EL (cell line): ENCODE measurements around the gene MYO7B.
"Not testable (repeated sequence)": the region's sequence is repeated elsewhere in the genome, so short reads cannot be mapped to it uniquely, and the experiment has no call there.

Experiments used
- DNase-seq: peaks from one replicate; pipeline ENCODE4 v3.0.0-alpha.2; 2016

Gene MYO7B

DNA sequence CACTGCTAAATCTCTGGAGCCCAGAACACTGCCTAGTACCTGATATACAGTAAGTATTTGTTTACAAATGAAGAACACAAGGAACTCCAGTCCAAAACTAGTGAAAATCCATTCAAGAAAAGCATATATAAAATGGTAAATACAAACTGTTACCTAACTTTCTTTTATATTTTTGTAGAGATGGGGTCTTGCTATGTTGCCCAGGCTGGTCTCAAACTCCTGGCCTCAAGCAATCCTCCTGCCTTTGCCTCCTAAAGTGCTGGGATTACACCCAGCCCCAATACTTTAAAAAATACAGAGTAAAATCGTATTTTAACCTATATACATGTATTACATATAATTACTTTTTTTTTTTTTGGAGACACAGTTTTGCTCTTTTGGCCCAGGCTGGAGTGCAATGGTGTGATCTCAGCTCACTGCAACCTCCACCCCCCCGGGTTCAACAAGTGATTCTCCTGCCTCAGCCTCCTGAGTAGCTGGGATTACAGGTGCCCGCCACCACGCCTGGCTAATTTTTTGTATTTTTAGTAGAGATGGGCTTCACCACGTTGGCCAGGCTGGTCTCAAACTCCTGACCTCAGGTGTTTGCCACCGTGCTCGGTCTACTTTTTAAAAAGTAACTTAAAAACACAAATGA is 11.2 kb upstream of the MYO7B start:
- not testable (repeated sequence) for DNase-seq

DNA sequence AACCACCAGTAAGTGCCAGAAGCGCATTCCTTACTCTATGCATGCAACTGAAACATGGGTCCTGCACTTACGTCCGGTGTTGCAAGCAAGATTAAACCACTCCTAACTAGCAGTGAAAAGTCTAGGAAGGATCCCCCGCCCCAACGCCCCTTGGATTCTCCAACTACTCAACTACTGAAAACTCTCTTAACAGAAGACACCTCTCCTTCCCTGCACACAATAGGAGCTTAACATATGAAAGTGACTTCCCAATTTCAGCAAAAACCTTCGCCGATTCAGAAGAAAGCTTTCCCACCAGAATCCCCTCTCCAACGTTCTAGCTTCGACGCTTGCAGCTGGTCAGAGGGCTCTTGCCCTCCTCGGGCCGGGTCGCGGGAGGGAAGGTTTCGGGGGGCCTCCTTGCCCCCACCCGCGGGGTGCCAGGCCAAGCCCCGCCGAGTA is 9.8 kb upstream of the MYO7B start:
- peak; percentile 50 for DNase-seq

- DNase-seq: peak; percentile 96
Measured at GRCh38 chr2:127526132-127527000, 9.1 kb upstream of the MYO7B start, which contains the start of gene IWS1. IWS1 (minus strand) TSS chr2:127526489; CDS start chr2:127526208, 281 bp downstream.

DNA sequence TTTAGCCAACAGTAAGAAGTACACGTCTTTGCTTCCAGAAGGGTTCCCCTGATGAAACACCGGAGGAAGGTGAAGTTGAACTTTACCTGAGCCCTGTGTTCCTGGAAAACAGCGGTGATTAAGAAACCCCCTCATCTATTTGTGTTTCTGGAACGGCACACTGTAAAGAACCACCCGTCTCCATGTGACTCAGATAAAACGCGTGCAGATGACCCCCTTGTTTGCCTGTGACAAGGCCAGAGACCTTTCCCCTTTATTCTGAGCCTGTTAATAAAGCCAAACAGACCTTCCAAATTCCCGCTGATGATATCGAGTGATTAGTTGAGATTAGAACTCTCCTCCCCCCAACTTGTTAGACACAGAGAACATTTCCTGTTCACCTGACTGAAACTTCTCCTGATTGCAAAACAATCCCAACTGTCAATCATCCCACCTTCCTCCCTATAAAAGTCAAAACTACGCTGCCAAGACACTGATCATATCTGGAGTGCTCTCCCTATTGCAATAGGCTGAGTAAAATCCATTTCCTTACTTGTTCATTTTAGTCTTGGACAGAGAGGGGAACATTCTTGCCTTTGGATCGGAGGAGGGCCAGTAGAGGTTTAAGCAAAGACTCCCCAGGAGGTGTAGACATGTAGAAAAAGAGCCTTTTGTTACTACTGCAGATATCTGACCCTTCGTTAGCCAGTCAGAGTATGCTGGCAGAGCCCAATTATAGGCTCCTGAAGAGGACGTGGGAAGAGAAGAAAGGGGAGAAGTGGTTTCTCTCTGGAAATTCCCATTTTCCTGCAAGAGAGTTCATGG is 8.3 kb upstream of the MYO7B start:
- DNase-seq: no peak

- no peak for DNase-seq
Measured at GRCh38 chr2:127528487-127528886, 7.0 kb upstream of the MYO7B start.

DNA sequence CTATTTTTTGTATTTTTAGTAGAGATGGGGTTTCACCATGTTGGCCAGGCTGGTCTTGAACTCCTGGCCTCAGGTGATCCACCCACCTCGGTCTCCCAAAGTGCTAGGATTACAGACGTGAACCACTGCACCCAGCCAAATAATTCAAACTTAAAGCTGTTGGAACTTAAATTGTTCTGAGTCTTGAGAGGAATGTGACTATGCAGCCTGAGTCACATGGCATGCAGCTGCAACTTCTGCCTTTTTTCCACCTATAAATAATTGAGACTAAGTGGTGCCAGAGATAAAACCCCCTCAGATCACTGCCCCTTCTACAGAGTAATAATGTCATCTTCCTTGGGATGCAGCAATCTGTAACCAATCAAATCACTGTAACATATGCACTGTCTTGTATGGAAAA is 6.1 kb upstream of the MYO7B start:
- DNase-seq: peak; percentile 27

DNA sequence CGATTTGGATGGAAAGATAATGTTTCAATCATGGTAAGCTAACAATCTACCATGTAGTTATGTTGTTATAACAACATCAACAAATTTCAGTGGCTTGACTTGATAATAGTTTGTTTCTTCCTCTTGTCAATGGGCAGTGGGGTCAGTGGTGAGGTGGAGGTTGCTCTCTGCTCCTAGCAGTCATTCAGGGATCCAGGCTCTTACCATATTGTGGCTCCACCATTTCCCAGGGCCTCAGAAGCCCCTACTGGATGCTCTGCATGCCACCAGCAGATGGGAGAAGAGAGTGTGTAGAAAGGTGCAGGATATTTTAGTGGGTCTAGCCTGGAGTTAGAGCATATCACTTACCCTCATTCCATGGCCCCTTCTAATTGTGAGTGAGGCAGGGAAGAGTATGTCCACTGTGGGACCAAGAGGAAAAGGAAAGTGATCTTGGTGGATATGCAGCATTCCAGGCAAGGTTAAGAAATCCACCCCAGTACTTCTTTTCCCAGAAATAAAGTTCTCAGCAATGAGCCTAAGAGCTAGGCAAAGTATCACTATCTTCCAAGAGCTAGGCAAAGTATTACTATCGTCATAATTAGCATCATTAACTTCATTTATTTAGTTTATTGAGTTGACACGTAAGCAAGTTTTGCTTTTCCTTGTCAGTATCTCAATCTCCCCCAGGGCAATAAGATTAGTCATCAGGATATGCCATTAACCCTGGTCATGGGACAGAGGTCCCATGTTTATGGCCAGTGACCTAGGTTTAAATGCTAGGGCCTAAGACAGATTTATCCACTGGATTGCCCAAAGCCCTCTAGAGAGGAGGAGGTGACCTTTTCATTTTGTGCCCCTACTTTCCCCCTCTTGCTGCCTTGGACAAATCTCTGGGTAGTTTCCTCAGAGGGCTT is 5.0 kb upstream of the MYO7B start:
- DNase-seq: peak; percentile 69

- peak; percentile 75 for DNase-seq
Measured at GRCh38 chr2:127531221-127531648, 4.2 kb upstream of the MYO7B start.

GRCh38 chr2:127532296-127532695 is 3.2 kb upstream of the MYO7B start:
- DNase-seq: no peak

DNA sequence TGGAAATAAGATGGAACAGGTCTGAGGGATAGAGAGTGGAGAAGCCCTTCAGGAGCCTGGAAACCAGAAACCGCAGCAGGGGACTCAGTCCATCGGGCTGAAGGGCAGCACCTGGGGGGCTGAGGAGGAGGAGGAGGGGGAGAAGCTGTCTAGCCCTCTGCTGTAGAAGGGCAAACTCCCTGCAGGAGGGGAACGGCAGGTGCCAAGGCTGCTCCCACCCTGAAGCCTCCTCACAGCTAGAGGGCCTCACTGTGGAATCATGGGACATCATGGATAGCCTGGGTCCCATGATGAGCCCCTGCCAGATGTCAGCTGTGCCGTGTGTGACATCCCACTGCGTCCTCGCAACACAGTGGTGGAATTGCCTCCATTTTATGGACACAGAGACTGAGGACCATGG is 435 bp downstream of the MYO7B start:
- DNase-seq: no peak

DNA sequence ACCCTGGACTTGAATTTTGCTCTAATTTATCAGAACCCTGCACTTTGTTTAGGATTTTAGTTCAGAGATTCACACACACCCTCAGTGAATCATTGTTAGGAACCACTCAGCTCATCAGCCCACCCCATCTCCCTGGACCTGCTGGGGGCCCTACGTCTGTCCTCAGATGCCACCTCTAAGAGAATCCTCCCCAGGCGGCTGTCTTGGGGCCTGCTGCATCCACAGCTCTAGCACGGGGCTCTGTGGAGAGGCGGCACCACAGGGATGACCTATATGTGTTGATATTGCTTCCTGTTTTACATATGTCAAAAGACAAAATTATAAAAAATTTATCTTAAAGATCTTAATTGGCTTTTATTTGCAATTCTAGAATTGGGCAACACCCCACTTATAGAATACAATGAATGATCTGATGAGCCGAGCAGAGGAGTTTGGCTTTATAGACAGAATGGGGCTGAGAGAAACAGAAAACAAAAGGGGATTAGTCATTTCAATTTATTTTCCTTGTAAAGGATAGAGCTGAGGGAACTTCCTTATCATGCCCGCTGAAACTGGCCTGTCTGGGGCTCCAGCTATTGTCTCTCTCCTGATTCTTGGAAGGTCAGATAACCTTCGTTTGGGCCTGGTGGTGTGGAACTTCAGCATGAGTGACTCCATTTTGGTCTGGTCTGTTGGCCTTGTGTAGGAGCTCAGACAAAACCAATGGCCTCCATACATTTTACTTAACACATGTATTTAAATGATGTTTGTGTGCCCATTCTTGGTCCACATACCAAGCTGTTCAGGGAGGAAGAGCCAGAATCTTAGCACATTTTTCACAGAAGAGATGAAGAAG is 1.4 kb downstream of the MYO7B start:
- DNase-seq: no peak

DNA sequence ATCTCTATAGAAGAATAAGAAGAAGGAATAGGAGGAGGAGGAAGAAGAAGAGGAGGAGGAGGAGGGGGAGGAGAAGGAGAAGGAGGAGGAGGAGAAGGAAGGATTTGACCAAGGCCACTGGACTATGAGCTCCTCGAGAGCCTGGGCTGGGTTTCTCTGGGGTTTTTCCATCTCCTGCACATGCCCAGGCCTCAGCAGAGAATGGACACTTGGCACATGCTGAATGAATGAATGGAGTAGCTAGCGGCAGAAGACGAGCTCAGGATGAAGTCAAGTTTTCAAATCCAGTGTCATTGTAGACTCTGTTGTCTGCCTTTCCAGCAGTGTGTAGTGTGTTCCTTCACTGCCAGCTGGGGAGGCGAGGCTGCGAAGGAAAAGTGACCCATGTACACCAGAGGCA is 2.2 kb downstream of the MYO7B start:
- no peak for DNase-seq

DNA sequence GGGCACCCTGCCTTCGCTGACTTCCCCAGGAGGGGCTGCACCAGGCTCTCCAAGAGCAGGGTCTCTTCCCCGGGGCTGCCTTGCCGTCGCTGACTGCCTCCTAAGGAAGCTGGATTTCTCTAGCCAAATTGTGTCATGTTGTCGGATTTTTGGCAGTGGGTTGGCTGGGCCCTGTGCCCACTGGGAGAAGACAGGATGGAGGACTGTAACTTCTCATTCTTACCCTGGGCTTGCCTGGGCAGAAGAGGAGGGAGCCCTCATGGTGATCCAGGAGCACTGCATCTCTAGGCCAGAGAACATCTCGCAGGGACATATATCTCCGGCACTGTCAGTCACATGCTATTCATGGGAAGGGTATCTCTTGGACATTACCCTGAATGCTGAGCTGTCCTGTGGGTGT is 6.3 kb downstream of the MYO7B start:
- DNase-seq: no peak

DNA sequence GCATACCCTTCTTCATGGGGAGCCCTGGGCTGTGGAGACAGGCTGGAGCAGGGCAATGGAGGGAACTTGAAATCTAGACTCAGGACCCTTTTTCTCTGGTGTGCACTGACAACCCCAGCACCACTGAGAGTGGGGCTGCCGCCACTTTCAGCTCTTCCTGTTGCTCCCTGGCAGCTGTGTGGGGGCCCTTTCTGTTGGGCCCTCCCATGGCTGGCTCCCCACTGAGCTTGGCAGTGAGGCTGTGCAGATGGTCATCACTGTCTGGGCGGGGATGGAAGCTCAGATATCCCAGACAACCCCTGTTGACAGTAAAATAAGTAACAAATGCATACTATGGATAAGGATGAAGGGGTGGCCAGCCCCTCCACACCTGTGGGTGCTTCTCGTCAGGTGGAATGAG is 6.7 kb downstream of the MYO7B start:
- no peak for DNase-seq

DNA sequence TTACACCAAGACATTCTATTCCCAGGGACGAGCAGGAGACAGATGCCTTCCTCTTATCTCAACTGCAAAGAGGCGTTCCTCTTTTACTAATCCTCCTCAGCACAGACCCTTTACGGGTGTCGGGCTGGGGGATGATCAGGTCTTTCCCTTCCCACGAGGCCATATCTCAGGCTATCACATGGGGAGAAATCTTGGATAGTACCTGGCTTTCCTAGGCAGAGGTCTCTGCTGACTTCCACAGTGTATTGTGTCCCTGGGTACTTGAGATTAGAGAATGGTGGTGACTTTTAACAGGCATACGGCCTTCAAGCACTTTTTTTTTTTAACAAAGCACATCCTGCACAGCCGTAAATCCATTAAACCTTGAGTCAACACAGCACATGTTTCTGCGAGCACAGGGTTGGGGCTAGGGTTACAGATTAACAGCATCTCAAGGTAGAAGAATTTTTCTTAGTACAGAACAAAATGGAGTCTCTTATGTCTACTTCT is 7.6 kb downstream of the MYO7B start:
- DNase-seq: not testable (repeated sequence)

DNA sequence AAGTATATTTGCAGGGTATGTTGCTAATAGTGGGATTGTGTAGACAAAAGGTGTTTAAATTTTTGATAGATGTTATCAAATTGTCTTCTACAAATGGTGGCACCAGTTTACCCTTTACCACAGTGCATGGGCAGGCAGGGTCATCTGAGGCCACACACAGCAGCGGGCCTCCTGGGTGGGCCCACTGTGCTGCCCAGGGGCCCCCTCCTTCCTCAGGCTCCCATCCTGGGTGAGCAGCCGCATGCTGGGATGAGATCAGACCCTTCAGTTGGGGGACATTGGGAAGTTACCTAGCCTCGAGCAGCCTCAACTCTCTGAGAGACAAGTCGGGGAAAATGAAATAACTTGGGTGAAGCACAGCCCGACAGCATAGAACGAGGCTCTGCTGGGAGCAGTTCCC is 9.7 kb downstream of the MYO7B start:
- no peak for DNase-seq

DNA sequence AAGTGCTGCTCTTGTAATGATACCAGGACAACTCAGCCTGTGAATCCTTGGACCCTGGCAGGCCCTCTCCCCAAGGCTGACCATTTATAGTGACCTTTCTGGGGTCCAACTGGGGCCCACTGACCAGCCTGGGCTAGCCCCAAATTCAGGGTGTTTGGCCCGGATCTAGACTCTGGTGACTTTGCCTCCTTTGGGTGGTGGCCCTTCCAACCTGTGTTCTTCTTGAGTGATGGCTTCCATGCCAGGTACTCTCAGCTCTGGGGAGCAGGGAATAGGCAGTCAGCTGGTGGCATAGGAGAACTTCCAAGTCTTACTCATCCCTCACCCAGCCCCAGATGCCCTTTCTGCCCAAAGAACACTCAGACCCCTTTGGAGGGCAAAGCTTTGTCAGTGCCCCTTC is 10.3 kb downstream of the MYO7B start:
- no peak for DNase-seq

- DNase-seq: no peak
Measured at GRCh38 chr2:127546797-127547196, 11.3 kb downstream of the MYO7B start.

DNA sequence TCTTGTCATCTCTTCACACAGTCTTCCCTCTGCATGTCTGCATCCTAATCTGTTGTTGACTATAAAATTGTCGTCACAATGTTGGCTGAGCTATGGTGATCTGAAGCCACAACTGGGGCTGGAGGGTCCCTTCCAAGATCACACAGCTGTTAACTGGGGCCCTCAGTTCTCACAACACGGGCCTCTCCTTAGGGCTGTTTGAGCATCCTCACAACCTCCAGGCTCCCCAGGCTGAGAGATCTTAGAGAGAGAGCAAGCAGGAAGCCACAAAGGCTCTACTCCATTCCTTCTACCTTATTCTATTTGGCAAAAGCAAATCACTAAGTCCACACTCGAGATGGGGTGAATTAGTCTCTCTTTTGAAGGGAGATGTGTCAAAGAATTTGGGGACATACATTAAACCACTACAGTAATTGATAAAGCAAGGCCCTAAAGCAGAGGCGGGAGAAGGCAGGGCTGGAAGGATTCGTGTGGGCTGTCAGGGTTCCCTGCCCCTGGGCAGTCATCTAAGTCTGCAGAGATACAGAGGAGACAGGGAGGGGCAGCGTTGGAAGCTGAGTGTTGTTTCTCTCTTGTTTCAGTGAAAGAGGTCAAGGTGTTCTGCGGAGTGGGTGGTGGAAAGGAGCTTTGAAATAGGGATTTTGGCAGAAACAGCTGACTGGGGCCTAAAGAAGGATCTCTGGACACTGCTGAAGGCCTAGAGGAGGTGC is 15.9 kb downstream of the MYO7B start:
- no peak for DNase-seq

DNA sequence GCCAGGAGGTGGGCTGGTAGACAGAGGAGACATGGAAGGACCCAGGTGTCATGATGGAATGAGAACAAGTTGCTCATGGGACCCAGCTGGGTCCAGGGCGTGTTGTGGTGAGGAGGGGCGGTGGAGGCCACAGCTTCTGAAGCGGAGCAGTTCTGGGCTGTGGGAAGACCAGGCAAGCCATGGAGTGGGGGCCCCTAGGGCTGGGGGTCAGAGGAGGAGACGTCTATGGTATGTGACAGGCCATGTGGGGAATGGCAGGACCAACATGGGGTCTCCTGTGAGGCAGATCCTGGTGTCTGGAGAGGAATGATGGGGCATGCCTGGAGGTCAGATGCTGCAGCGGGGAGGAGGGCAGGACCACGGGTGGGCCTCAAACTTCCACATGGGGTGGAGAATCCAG is 16.9 kb downstream of the MYO7B start:
- no peak for DNase-seq

DNA sequence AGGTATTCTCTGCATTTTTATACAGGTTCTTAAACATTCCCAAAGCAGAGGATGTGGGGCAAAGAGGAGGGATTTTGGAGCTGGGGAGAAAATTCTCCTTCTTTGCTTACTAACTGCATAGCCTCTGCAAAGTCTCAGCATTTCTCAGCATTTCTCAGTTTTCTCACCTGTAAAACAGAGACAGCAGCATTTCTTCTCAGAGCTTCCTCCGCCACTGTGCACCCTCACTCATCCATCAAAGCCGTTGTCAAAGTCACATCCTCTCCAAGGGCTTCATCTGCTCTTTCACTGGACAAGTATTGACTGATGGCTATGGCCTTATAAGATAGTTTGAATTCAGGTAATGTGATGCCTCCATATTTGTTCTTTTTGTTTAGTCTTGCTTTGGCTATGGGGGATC is 17.4 kb downstream of the MYO7B start:
- DNase-seq: no peak
